Small intestine (tissue), 7 donors: ENCODE measurements around the gene KRTAP12-2. TPM values are rescaled to one million over a fixed set of nuclear protein-coding genes. Genes with fewer than 3 reads are reported as not detected.
"Not testable (repeated sequence)": the region's sequence is repeated elsewhere in the genome, so short reads cannot be mapped to it uniquely, and the experiment has no call there.

ENCODE experiments used
- DNase-seq, 2 donors: peaks; one replicate each; pipeline versions ENCODE4 v3.0.0 to v3.0.0-alpha.2; 2013
- FAIRE-seq: peaks from 2 replicates; lab custom pipeline; 2012; peaks lifted over from hg19 to GRCh38; lab: Jason Lieb, UNC
- H3K27ac ChIP-seq, 3 donors: one replicate each; pipeline ENCODE4 v1.5.1; 2013; ENCODE audit warnings: low read length in 2 of 3, mild to moderate bottlenecking in 2 of 3, control low read depth in 1 of 3, inconsistent platforms in 1 of 3, low read depth in 1 of 3, moderate library complexity in 1 of 3
- H3K27me3 ChIP-seq, 3 donors: one replicate each; pipeline ENCODE4 v1.6.1; 2013; ENCODE audit warnings: low read length in 3 of 3, inconsistent platforms in 1 of 3; ENCODE audit not compliant: control insufficient read depth in 3 of 3, insufficient read depth in 3 of 3
- H3K36me3 ChIP-seq, 3 donors: one replicate each; pipeline ENCODE4 v1.6.1; 2013; ENCODE audit warnings: low read length in 3 of 3, inconsistent platforms in 1 of 3, low read depth in 1 of 3, mild to moderate bottlenecking in 1 of 3, moderate library complexity in 1 of 3; ENCODE audit not compliant: control insufficient read depth in 3 of 3, insufficient read depth in 2 of 3
- H3K4me1 ChIP-seq, 3 donors: one replicate each; pipeline ENCODE4 v1.6.1; 2013; ENCODE audit warnings: low read length in 2 of 3, inconsistent platforms in 1 of 3, low read depth in 1 of 3, mild to moderate bottlenecking in 1 of 3, moderate library complexity in 1 of 3; ENCODE audit not compliant: control insufficient read depth in 3 of 3, insufficient read depth in 2 of 3
- H3K4me3 ChIP-seq, 3 donors: one replicate each; pipeline ENCODE4 v1.5.1; 2013; ENCODE audit warnings: low read length in 3 of 3, control low read depth in 1 of 3, inconsistent platforms in 1 of 3, low read depth in 1 of 3, mild to moderate bottlenecking in 1 of 3, moderate library complexity in 1 of 3
- H3K9me3 ChIP-seq, 2 donors: one replicate each; pipeline ENCODE4 v1.6.1; 2013; ENCODE audit warnings: low read depth in 1 of 2, low read length in 1 of 2; ENCODE audit not compliant: control insufficient read depth in 2 of 2, insufficient read depth in 1 of 2
- WGBS, 3 donors: extraction: QIAGEN DNeasy Blood & Tissue Kit; methylation state at CpG; one replicate each; pipeline ENCODE4 v1.1.7; 2013; 5-methylcytosine and 5-hydroxymethylcytosine counted together
- polyA plus RNA-seq, 4 donors: library from polyadenylated mRNA; stranded (reverse) in 3 of 4; unstranded in 1 of 4; fragments of 200-250 nt in 3 of 4; fragments of 120-200 nt in 1 of 4; gene quantifications; one replicate each; pipeline versions ENCODE4 v1.2.1 to v1.2.3, GENCODE V29; 2013
- donor health status: healthy with polysubstance abuse.
- donor health status: control.
- donor health status: control.
- donor health status: Bipolar disorder and iron deficiency.
- donor health status: healthy.

KRTAP12-2 gene
- polyA plus RNA-seq, 4 donors, result not detected

GRCh38 chr21:44681861-44682579 lies 15.3 kb upstream of the KRTAP12-2 start, which contains the start of gene KRTAP12-1:
Gene KRTAP12-1, minus strand, starts transcription at chr21:44682163. Its CDS starts 40 bp downstream, at chr21:44682123.
- no peak for DNase-seq
- Histone ChIP-seq H3K27me3 (peaks cover 0 to 9% (median 3%) of the 10 kb centered on the region in 3 donors), H3K4me1 (no peaks in the 10 kb centered on the region), H3K9me3 (no peaks in the 10 kb centered on the region), H3K36me3 (no peaks in the 10 kb centered on the region), H3K27ac (no peak within 1 kb of the TSS), H3K4me3 (no peak within 1 kb of the TSS)
- WGBS, 3 donors, result 60 to 74% (median 62%) methylated on average over 23 of the region's 23 CpGs
- FAIRE-seq, result no peak

GRCh38 chr21:44681152-44681551 lies 14.4 kb upstream of the KRTAP12-2 start:
- Histone ChIP-seq H3K4me1 (no peaks in the 10 kb centered on the region), H3K27me3 (peaks cover 0 to 3% (median 0%) of the 10 kb centered on the region in 3 donors), H3K36me3 (no peaks in the 10 kb centered on the region), H3K9me3 (no peaks in the 10 kb centered on the region), H3K4me3 (no peak overlapping the region), H3K27ac (no peak overlapping the region)
- FAIRE-seq (no peak), DNase-seq (no peak)
- WGBS, 3 donors, result 73 to 78% (median 75%) methylated on average over 11 of the region's 11 CpGs

GRCh38 chr21:44677881-44678280 lies 11.2 kb upstream of the KRTAP12-2 start:
- 90 to 95% (median 91%) methylated on average over 13 of the region's 13 CpGs for WGBS, 3 donors
- no peak for FAIRE-seq

GRCh38 chr21:44671911-44672310 lies 5.2 kb upstream of the KRTAP12-2 start:
- Histone ChIP-seq H3K27ac (no peak overlapping the region), H3K4me1 (no peaks in the 10 kb centered on the region), H3K4me3 (no peak overlapping the region), H3K9me3 (peaks cover 0 to 25% of the 10 kb centered on the region in 2 donors), H3K36me3 (no peaks in the 10 kb centered on the region), H3K27me3 (peaks cover 0 to 3% (median 2%) of the 10 kb centered on the region in 3 donors)
- FAIRE-seq (no peak), DNase-seq (no peak)
- 95 to 100% (median 100%) methylated on average over 1 of the region's 1 CpG for WGBS, 3 donors

More at GRCh38 chr21:44677881-44678280, 11.2 kb upstream of the KRTAP12-2 start:
- no peaks in the 10 kb centered on the region for H3K36me3 ChIP-seq
- DNase-seq, result no peak
- no peaks in the 10 kb centered on the region for H3K4me1 ChIP-seq
- peaks cover 0 to 3% (median 0%) of the 10 kb centered on the region in 3 donors for H3K27me3 ChIP-seq
- H3K4me3 ChIP-seq, result no peak overlapping the region
- H3K9me3 ChIP-seq, result no peaks in the 10 kb centered on the region
- H3K27ac ChIP-seq, result no peak overlapping the region

GRCh38 chr21:44670642-44671432 lies 4.1 kb upstream of the KRTAP12-2 start:
- Histone ChIP-seq H3K36me3 (no peaks in the 10 kb centered on the region), H3K4me1 (no peaks in the 10 kb centered on the region), H3K27ac (no peak overlapping the region), H3K4me3 (no peak overlapping the region), H3K27me3 (peaks cover 0 to 3% (median under 1%) of the 10 kb centered on the region in 3 donors), H3K9me3 (peaks cover 0 to 25% of the 10 kb centered on the region in 2 donors)
- WGBS, 3 donors, result 61 to 70% (median 70%) methylated on average over 3 of the region's 3 CpGs
- DNase-seq, result no peak
- FAIRE-seq, result no peak

GRCh38 chr21:44667612-44668011 lies 885 bp upstream of the KRTAP12-2 start:
- Histone ChIP-seq H3K9me3 (peaks cover 0 to 23% of the 10 kb centered on the region in 2 donors), H3K27me3 (peaks cover 0 to 4% (median 0%) of the 10 kb centered on the region in 3 donors), H3K4me3 (no peak overlapping the region), H3K4me1 (no peaks in the 10 kb centered on the region), H3K36me3 (no peaks in the 10 kb centered on the region), H3K27ac (no peak overlapping the region)
- FAIRE-seq (no peak), DNase-seq (no peak)
- 43 to 70% (median 69%) methylated on average over 1 of the region's 1 CpG for WGBS, 3 donors

- H3K36me3 ChIP-seq, result no peaks in the 10 kb centered on the region
- DNase-seq, result no peak
- no peak for FAIRE-seq
- peaks cover 0 to 4% of the 10 kb centered on the region in 2 donors for H3K9me3 ChIP-seq
- H3K27ac ChIP-seq, result no peak overlapping the region
- H3K4me3 ChIP-seq, result no peak overlapping the region
- 82 to 86% (median 83%) methylated on average over 5 of the region's 5 CpGs for WGBS, 3 donors
- no peaks in the 10 kb centered on the region for H3K4me1 ChIP-seq
- H3K27me3 ChIP-seq, result peaks cover 0 to 4% (median 0%) of the 10 kb centered on the region in 3 donors
Observed at GRCh38 chr21:44664691-44665090, 2.0 kb downstream of the KRTAP12-2 start.

- H3K9me3 ChIP-seq, H3K4me1 ChIP-seq, FAIRE-seq, DNase-seq, H3K27me3 ChIP-seq, H3K36me3 ChIP-seq, H3K4me3 ChIP-seq, H3K27ac ChIP-seq: not testable (repeated sequence)
- WGBS, 3 donors, result 47 to 73% (median 55%) methylated on average over 7 of the region's 7 CpGs
Observed at GRCh38 chr21:44661567-44661966, 5.2 kb downstream of the KRTAP12-2 start.
